HG03095 (cell line): ENCODE results near the gene GBA3.

Experiments
- ATAC-seq: cut with Tn5 transposase; IDR thresholded peaks from one replicate; pipeline ENCODE4 v1.9.1; 2021; ENCODE audit warnings: moderate library complexity; ENCODE audit not compliant: unreplicated experiment

The GBA3 gene

GRCh38 chr4:22689428-22689827 lies 3.3 kb upstream of the GBA3 start:
- ATAC-seq: no peak

GRCh38 chr4:22695029-22695428 lies 2.3 kb downstream of the GBA3 start:
- no peak for ATAC-seq

- no peak for ATAC-seq
Observed at GRCh38 chr4:22695917-22696316, 3.2 kb downstream of the GBA3 start.

- ATAC-seq: no peak
Observed at GRCh38 chr4:22703912-22704311, 11.2 kb downstream of the GBA3 start.

- ATAC-seq: no peak
Observed at GRCh38 chr4:22707390-22707789, 14.7 kb downstream of the GBA3 start.

- no peak for ATAC-seq
Observed at GRCh38 chr4:22708961-22709360, 16.2 kb downstream of the GBA3 start.

- no peak for ATAC-seq
Observed at GRCh38 chr4:22712105-22712504, 19.4 kb downstream of the GBA3 start.

GRCh38 chr4:22712529-22712928 lies 19.8 kb downstream of the GBA3 start:
- no peak for ATAC-seq

GRCh38 chr4:22713841-22714240 lies 21.1 kb downstream of the GBA3 start:
- ATAC-seq: no peak

GRCh38 chr4:22719218-22719617 lies 26.5 kb downstream of the GBA3 start:
- no peak for ATAC-seq

- ATAC-seq: no peak
Observed at GRCh38 chr4:22720091-22720490, 27.4 kb downstream of the GBA3 start.

GRCh38 chr4:22721204-22721603 lies 28.5 kb downstream of the GBA3 start:
- ATAC-seq: no peak

GRCh38 chr4:22730021-22730420 lies 37.3 kb downstream of the GBA3 start:
- no peak for ATAC-seq

GRCh38 chr4:22733816-22734215 lies 41.1 kb downstream of the GBA3 start:
- no peak for ATAC-seq

- no peak for ATAC-seq
Observed at GRCh38 chr4:22736912-22737311, 44.2 kb downstream of the GBA3 start.

GRCh38 chr4:22739968-22740367 lies 47.2 kb downstream of the GBA3 start:
- ATAC-seq: no peak

GRCh38 chr4:22741744-22742143 lies 49.0 kb downstream of the GBA3 start:
- ATAC-seq: no peak

GRCh38 chr4:22743290-22743689 lies 50.6 kb downstream of the GBA3 start:
- ATAC-seq: no peak

- ATAC-seq: no peak
Observed at GRCh38 chr4:22744478-22745062, 51.8 kb downstream of the GBA3 start.

- ATAC-seq: no peak
Observed at GRCh38 chr4:22745234-22745633, 52.5 kb downstream of the GBA3 start.

GRCh38 chr4:22754116-22754515 lies 61.4 kb downstream of the GBA3 start:
- no peak for ATAC-seq

- no peak for ATAC-seq
Observed at GRCh38 chr4:22762548-22762947, 69.8 kb downstream of the GBA3 start.

- ATAC-seq: no peak
Observed at GRCh38 chr4:22764183-22764582, 71.4 kb downstream of the GBA3 start.

- no peak for ATAC-seq
Observed at GRCh38 chr4:22766068-22766467, 73.3 kb downstream of the GBA3 start.
